Mesenchymal stem cell (in vitro differentiated cells and primary cell): ENCODE data around the gene CRTC3.
"Not testable (repeated sequence)": the region's sequence is repeated elsewhere in the genome, so short reads cannot be mapped to it uniquely, and the experiment has no call there.

Experiments used
- DNase-seq: peaks from one replicate; pipeline ENCODE4 v3.0.0-alpha.2; 2013
- H2AFZ ChIP-seq: one replicate; pipeline ENCODE4 v1.6.1; 2013; ENCODE audit warnings: low read depth, mild to moderate bottlenecking, control low read depth, inconsistent platforms, low read length, moderate library complexity
- H2AK5ac ChIP-seq: 2 replicates; pipeline ENCODE4 v1.6.1; 2013; ENCODE audit warnings: low read length, moderate library complexity, mild to moderate bottlenecking, inconsistent platforms; ENCODE audit not compliant: severe bottlenecking
- H2BK120ac ChIP-seq: one replicate; pipeline ENCODE4 v1.6.1; 2013; ENCODE audit warnings: low read depth, mild to moderate bottlenecking, inconsistent platforms, low read length, moderate library complexity
- H2BK12ac ChIP-seq, 2 experiments: one replicate each; pipeline ENCODE4 v1.6.1; 2013; ENCODE audit warnings: inconsistent platforms in 2 of 2, low read length in 2 of 2, mild to moderate bottlenecking in 2 of 2, moderate library complexity in 2 of 2, control low read depth in 1 of 2
- H2BK15ac ChIP-seq: one replicate; pipeline ENCODE4 v1.6.1; 2013; ENCODE audit warnings: mild to moderate bottlenecking, low read depth, inconsistent platforms; ENCODE audit not compliant: poor library complexity, severe bottlenecking
- H2BK5ac ChIP-seq: 2 replicates; pipeline ENCODE4 v1.6.1; 2013; ENCODE audit warnings: low read depth, mild to moderate bottlenecking, low read length, control low read depth, inconsistent platforms; ENCODE audit not compliant: poor library complexity, severe bottlenecking
- H3K14ac ChIP-seq, 2 experiments: one replicate each; pipeline ENCODE4 v1.6.1; 2013; ENCODE audit warnings: inconsistent platforms in 2 of 2, low read length in 2 of 2, control low read depth in 1 of 2, mild to moderate bottlenecking in 1 of 2, moderate library complexity in 1 of 2
- H3K18ac ChIP-seq, 2 experiments: one replicate each; pipeline ENCODE4 v1.6.1; 2013; ENCODE audit warnings: inconsistent platforms in 2 of 2, low read length in 2 of 2, control low read depth in 1 of 2, low read depth in 1 of 2, mild to moderate bottlenecking in 1 of 2
- H3K23ac ChIP-seq, 2 experiments: one replicate each; pipeline ENCODE4 v1.6.1; 2013; ENCODE audit warnings: inconsistent platforms in 2 of 2, low read length in 2 of 2, mild to moderate bottlenecking in 2 of 2, moderate library complexity in 2 of 2, control low read depth in 1 of 2
- H3K27ac ChIP-seq: 2 replicates; pipeline ENCODE4 v1.5.1; 2013; ENCODE audit warnings: mild to moderate bottlenecking, moderate library complexity, low read length, control low read depth, inconsistent platforms; ENCODE audit not compliant: poor library complexity, severe bottlenecking
- H3K27me3 ChIP-seq, 2 experiments: 2 replicates each; pipeline versions ENCODE4 v1.6.1 to v1.7.0; 2013; ENCODE audit warnings: low read length in 2 of 2, mild to moderate bottlenecking in 2 of 2, moderate library complexity in 2 of 2, control low read depth in 1 of 2, inconsistent platforms in 1 of 2; ENCODE audit not compliant: control insufficient read depth in 1 of 2, insufficient read depth in 1 of 2
- H3K36me3 ChIP-seq, 2 experiments: 2 replicates each; pipeline versions ENCODE4 v1.6.1 to v1.7.0; 2013; ENCODE audit warnings: low read length in 2 of 2, control low read depth in 1 of 2, inconsistent platforms in 1 of 2, low read depth in 1 of 2, mild to moderate bottlenecking in 1 of 2; ENCODE audit not compliant: insufficient read depth in 2 of 2, control insufficient read depth in 1 of 2
- H3K4ac ChIP-seq, 2 experiments: one replicate each; pipeline ENCODE4 v1.6.1; 2013; ENCODE audit warnings: inconsistent platforms in 2 of 2, low read length in 2 of 2, mild to moderate bottlenecking in 2 of 2, moderate library complexity in 2 of 2, control low read depth in 1 of 2, low read depth in 1 of 2
- H3K4me1 ChIP-seq: 2 replicates; pipeline ENCODE4 v1.6.1; 2013; ENCODE audit warnings: low read depth, low read length, control low read depth; ENCODE audit not compliant: control insufficient read depth, insufficient read depth
- H3K4me2 ChIP-seq: 2 replicates; pipeline ENCODE4 v1.6.1; 2013; ENCODE audit warnings: low read length, mild to moderate bottlenecking, inconsistent platforms; ENCODE audit not compliant: poor library complexity, severe bottlenecking
- H3K4me3 ChIP-seq, 2 experiments: 2 replicates each; pipeline versions ENCODE4 v1.5.1 to v1.7.0; 2013; ENCODE audit warnings: low read length in 2 of 2, mild to moderate bottlenecking in 2 of 2, control low read depth in 1 of 2, low read depth in 1 of 2; ENCODE audit not compliant: insufficient read depth in 1 of 2
- H3K79me1 ChIP-seq: replicated peaks from 2 replicates; pipeline ENCODE4 v1.6.1; 2013; ENCODE audit warnings: mild to moderate bottlenecking, control low read depth, low read length, inconsistent platforms; ENCODE audit not compliant: poor library complexity, severe bottlenecking
- H3K9ac ChIP-seq: 2 replicates; pipeline ENCODE4 v1.7.0; 2013; ENCODE audit warnings: mild to moderate bottlenecking, low read length, moderate library complexity
- H3K9me3 ChIP-seq: 2 replicates; pipeline ENCODE4 v1.7.0; 2013; ENCODE audit warnings: mild to moderate bottlenecking, low read length; ENCODE audit not compliant: control insufficient read depth
- H4K8ac ChIP-seq: one replicate; pipeline ENCODE4 v1.6.1; 2013; ENCODE audit warnings: inconsistent platforms, mild to moderate bottlenecking, low read length, moderate library complexity
- H4K91ac ChIP-seq: one replicate; pipeline ENCODE4 v1.6.1; 2013; ENCODE audit warnings: mild to moderate bottlenecking, low read length, inconsistent platforms
- WGBS: methylation state at CpG from one replicate; pipeline ENCODE4 v1.1.7; 2013; ENCODE audit warnings: mixed read lengths; 5-methylcytosine and 5-hydroxymethylcytosine counted together

CRTC3 gene

DNA sequence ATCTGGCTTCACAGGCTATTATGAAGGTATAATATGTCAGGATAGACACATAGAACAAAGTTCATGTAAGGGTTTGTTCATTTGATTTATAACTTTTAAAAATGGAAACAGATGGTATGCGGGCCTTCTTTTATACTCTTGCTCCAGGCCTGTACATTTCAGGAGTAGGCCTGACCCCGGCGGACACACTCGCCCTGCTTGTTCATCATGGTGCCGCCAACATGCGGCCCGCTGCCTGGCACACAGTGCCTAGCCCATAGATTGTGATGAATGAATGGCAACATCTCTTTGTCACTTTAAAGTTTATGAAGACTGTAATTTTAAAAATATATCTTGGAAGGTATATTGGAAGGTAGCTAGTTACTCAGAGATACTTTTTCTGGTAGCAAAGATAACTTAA lies 95.3 kb downstream of the CRTC3 start:
- no peak overlapping the region for H2BK12ac ChIP-seq
- no peak overlapping the region for H2AK5ac ChIP-seq
- H3K9me3 ChIP-seq: no peaks in the 10 kb centered on the region
- H3K79me1 ChIP-seq: peaks cover 2% of the 10 kb centered on the region
- no peaks in the 10 kb centered on the region for H3K27me3 ChIP-seq
- H2BK15ac ChIP-seq: no peak overlapping the region
- no peak overlapping the region for H4K91ac ChIP-seq
- no peak overlapping the region for H2AFZ ChIP-seq
- no peak overlapping the region for H2BK120ac ChIP-seq
- no peak overlapping the region for H2BK5ac ChIP-seq
- DNase-seq: no peak
- H3K14ac ChIP-seq: no peak overlapping the region
- no peak overlapping the region for H3K4me3 ChIP-seq
- H3K4ac ChIP-seq: no peak overlapping the region
- no peak overlapping the region for H3K18ac ChIP-seq
- no peak overlapping the region for H3K27ac ChIP-seq
- no peak overlapping the region for H3K9ac ChIP-seq
- no peak overlapping the region for H4K8ac ChIP-seq
- 98% methylated on average over 7 of the region's 7 CpGs for WGBS
- H3K4me1 ChIP-seq: peaks cover 4% of the 10 kb centered on the region
- H3K4me2 ChIP-seq: no peak overlapping the region
- peaks cover 62 to 81% of the 10 kb centered on the region in 2 experiments for H3K36me3 ChIP-seq
- H3K23ac ChIP-seq: no peak overlapping the region

DNA sequence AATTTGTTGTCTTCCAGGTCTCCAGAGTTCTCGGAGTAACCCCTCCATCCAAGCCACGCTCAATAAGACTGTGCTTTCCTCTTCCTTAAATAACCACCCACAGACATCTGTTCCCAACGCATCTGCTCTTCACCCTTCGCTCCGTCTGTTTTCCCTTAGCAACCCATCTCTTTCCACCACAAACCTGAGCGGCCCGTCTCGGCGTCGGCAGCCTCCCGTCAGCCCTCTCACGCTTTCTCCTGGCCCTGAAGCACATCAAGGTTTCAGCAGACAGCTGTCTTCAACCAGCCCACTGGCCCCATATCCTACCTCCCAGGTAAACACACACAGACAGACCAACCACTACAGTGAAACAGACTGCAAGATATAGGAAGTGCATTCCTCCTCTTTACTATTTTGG lies 99.5 kb downstream of the CRTC3 start:
- Histone ChIP-seq H3K4ac (no peak overlapping the region), H2BK120ac (no peak overlapping the region), H2AK5ac (no peak overlapping the region), H2BK15ac (no peak overlapping the region), H2BK12ac (no peak overlapping the region), H3K14ac (no peak overlapping the region), H3K9me3 (no peaks in the 10 kb centered on the region), H3K18ac (no peak overlapping the region), H3K23ac (no peak overlapping the region), H4K8ac (no peak overlapping the region), H4K91ac (no peak overlapping the region), H3K27me3 (no peaks in the 10 kb centered on the region), H3K4me2 (no peak overlapping the region), H2AFZ (no peak overlapping the region), H3K4me3 (no peak overlapping the region), H2BK5ac (no peak overlapping the region), H3K79me1 (no peaks in the 10 kb centered on the region), H3K36me3 (peaks cover 49 to 89% of the 10 kb centered on the region in 2 experiments), H3K27ac (no peak overlapping the region), H3K4me1 (peaks cover 2% of the 10 kb centered on the region), H3K9ac (no peak overlapping the region)
- 97% methylated on average over 12 of the region's 12 CpGs for WGBS
- no peak for DNase-seq

GRCh38 chr15:90633360-90633759 lies 103.6 kb downstream of the CRTC3 start:
- no peaks in the 10 kb centered on the region for H3K4me1 ChIP-seq
- H2BK5ac ChIP-seq: no peak overlapping the region
- H3K4ac ChIP-seq: no peak overlapping the region
- no peak overlapping the region for H2AFZ ChIP-seq
- no peak overlapping the region for H3K4me3 ChIP-seq
- H2AK5ac ChIP-seq: no peak overlapping the region
- no peak overlapping the region for H2BK12ac ChIP-seq
- H3K18ac ChIP-seq: no peak overlapping the region
- no peaks in the 10 kb centered on the region for H3K79me1 ChIP-seq
- H4K91ac ChIP-seq: no peak overlapping the region
- H3K9me3 ChIP-seq: no peaks in the 10 kb centered on the region
- no peak overlapping the region for H2BK15ac ChIP-seq
- H3K9ac ChIP-seq: no peak overlapping the region
- no peak overlapping the region for H3K4me2 ChIP-seq
- H4K8ac ChIP-seq: no peak overlapping the region
- H3K14ac ChIP-seq: no peak overlapping the region
- DNase-seq: no peak
- H3K23ac ChIP-seq: no peak overlapping the region
- H3K27me3 ChIP-seq: no peaks in the 10 kb centered on the region
- no peak overlapping the region for H2BK120ac ChIP-seq
- H3K36me3 ChIP-seq: peaks cover 44 to 74% of the 10 kb centered on the region in 2 experiments
- WGBS: 100% methylated on average over 2 of the region's 3 CpGs
- H3K27ac ChIP-seq: no peak overlapping the region

DNA sequence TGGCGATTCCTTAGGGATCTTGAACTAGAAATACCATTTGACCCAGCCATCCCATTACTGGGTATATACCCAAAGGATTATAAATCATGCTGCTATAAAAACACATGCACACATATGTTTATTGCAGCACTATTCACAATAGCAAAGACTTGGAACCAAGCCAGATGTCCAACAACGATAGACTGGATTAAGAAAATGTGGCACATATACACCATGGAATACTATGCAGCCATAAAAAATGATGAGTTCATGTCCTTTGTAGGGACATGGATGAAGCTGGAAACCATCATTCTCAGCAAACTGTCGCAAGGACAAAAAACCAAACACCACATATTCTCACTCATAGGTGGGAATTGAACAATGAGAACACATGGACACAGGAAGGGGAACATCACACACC lies 107.3 kb downstream of the CRTC3 start:
- H4K91ac ChIP-seq, H2BK120ac ChIP-seq, H3K23ac ChIP-seq, H2BK5ac ChIP-seq, H4K8ac ChIP-seq, H3K9me3 ChIP-seq, H3K27ac ChIP-seq, H3K4me2 ChIP-seq, H3K79me1 ChIP-seq, H2BK12ac ChIP-seq, H3K4ac ChIP-seq, H3K14ac ChIP-seq, H3K4me3 ChIP-seq, H2AFZ ChIP-seq, H3K27me3 ChIP-seq, H2AK5ac ChIP-seq, H3K18ac ChIP-seq, H3K9ac ChIP-seq, DNase-seq, H3K4me1 ChIP-seq, H2BK15ac ChIP-seq: not testable (repeated sequence)
- peaks cover 43 to 70% of the 10 kb centered on the region in 2 experiments for H3K36me3 ChIP-seq
- no CpG with 5 or more reads among the region's 3 CpGs for WGBS
